GM10266 (cell line): ENCODE results near the gene SRRM2.

Source experiments
- DNase-seq: peaks from one replicate; pipeline ENCODE4 v3.0.0; 2012; ENCODE audit errors: extremely low spot score
- CTCF ChIP-seq: IDR thresholded peaks from 2 replicates; pipeline ENCODE4 v1.5.1; 2012; ENCODE audit warnings: mild to moderate bottlenecking, low read depth; ENCODE audit not compliant: control insufficient read depth, insufficient read depth; ENCODE audit errors: missing control alignments

Gene SRRM2

DNA sequence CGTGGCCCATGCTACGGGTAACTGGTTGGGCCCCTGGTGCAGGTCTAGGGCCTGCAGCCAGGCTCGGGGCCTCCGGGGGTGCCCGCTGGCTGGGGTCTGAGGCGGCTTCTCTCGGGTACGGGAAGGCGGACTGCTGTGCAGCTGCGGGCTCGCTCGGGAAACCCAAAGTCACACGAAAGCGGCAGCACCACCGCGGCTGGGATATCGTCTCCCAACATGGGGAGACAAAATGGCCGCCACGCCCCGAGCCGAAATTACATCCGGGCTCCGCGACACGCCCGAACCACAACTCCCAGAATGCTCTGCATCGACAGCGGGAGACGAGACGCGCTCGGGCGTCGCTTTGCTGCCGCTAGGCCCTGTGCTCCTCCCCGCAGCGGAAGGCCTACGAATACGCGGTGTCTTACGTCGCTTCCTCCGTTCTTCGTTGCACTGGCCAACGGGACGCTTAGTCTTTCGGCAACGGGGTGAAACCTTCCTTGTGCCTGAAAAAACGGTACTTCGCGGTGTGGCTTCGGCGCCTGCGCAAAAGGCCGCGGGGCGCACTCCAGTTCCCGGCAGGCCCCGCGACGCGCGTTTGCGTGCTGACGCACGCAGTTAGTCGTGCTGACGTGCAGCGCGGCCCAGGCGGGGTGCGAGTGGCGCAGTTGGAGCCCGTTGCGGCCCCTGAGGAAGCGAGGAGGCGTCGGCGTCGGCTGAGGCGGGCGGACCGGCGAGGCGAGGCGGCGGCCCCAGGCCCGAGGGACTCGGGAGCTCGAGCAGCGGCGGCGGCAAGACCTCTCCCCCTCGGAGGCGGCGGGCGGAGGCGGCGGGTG lies at the start of gene SRRM2:
SRRM2 (plus strand) TSS at position 604 of the 815 bp plus-strand sequence. CDS start 3,727 bp downstream, outside the sequence.
- peak; percentile 97 for DNase-seq
- no peak for TF ChIP-seq CTCF

DNA sequence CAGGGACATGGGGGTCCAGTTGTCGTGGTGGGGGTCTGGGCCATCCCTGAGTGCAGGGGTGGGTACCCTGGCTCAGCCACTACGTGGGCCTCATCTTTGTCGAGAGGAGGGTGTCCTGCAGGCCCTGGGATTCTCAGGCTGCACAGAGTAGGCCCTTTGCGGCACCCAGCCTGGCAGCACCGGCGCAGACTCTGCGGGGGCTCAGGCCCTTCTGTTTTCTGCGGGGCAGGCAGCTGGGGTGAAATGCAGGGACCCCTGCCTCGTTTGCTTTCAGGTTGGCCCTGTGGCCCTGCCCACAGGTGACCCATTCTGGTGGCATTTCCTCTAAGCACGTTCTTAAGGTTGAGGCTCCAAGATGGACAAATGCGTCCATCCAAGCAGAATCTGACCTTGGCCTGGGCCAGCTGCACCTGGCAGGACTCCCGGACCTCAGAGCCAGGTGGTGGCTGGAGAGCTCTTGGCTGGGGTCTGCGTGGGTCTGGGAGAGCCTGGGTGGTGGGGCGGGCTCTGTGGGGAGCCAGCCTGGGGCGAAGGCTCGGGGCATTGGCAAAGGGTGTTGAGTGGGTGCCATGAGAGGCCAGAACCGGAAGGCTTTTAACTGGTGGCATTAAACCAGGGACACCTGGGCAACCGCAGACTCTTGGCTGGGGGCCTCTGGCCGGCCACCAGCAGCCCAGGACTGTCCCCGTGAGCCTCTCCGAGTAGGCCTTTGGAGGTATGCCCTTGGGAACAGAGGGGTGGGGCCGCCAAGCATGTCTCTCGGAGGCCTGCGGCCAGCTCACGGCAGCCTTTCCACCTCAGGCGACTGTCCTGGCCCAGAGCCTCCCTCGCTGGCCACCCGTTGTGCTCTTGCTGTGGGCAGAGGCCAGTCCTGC lies 49.3 kb upstream of the SRRM2 start:
- no peak for DNase-seq
- TF ChIP-seq CTCF, result no peak

- DNase-seq, result no peak
- no peak for TF ChIP-seq CTCF
Observed at GRCh38 chr16:2704166-2704982, 48.1 kb upstream of the SRRM2 start.

DNA sequence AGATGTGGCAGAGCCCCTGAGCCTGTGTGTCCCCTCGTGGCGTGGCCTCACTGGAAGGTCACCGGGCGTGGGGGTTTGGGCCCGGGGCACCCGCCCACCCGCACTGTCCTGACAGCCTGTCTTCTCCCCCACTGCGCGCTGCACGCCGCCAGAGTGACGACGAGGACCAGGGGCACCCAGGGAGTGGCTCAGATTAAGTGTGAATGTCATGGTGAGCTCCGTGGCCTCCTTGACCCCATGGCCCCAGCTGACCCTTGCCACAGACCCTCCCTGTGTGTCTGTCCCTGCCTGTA lies 47.5 kb upstream of the SRRM2 start:
- TF ChIP-seq CTCF, result no peak
- no peak for DNase-seq

DNA sequence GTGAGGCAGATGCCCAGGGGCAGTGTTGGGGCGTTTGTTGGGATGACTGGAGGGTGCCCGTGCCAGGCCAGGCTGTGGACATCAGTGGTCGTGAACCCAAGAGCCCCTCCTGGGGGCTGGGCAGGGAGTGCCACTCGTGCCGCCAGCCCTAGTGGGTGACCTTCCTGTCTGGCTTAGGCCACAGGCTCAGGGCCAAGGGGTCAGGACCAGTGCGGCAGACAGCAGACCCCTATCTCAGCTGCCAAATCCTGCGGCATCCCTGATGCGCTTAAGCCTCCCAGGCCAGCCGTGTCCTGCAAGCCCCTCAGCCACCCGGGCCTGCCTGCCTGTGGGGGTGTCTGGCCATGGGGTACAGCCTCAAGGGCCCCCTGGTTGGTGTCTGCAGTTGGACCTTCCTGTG lies 47.1 kb upstream of the SRRM2 start:
- no peak for TF ChIP-seq CTCF
- DNase-seq, result no peak

- TF ChIP-seq CTCF, result no peak
- DNase-seq, result no peak
Observed at GRCh38 chr16:2706085-2706484, 46.4 kb upstream of the SRRM2 start.
